Natural killer cell (primary cell): ENCODE data around the gene TEX14. TPM values are rescaled to one million over a fixed set of nuclear protein-coding genes. Genes with fewer than 3 reads are reported as not detected.

ENCODE experiments used
- ATAC-seq, 3 donors: fragments of 150-1000 bp in 2 of 3; fragments of 200-7000 bp in 1 of 3; cut with Tn5 transposase; 1 replicate in 1 of 3; 2 replicates in 2 of 3; pipeline ENCODE4 v1.10.0; 2021; ENCODE audit warnings: mild to moderate bottlenecking in 2 of 3, moderate library complexity in 2 of 3
- DNase-seq, 2 donors: peaks; one replicate each; pipeline versions ENCODE4 v3.0.0 to v3.0.0-alpha.2; 2013 to 2021; ENCODE audit warnings: mixed read lengths in 1 of 2
- H3K27ac ChIP-seq: one replicate; pipeline ENCODE4 v1.5.1; 2013; ENCODE audit warnings: mild to moderate bottlenecking, low read length
- H3K27me3 ChIP-seq: one replicate; pipeline ENCODE4 v1.6.1; 2013; ENCODE audit warnings: low read length; ENCODE audit not compliant: control insufficient read depth, insufficient read depth
- H3K36me3 ChIP-seq: one replicate; pipeline ENCODE4 v1.6.1; 2013; ENCODE audit warnings: low read length; ENCODE audit not compliant: control insufficient read depth, insufficient read depth
- H3K4me1 ChIP-seq: one replicate; pipeline ENCODE4 v1.6.1; 2013; ENCODE audit warnings: low read length; ENCODE audit not compliant: control insufficient read depth, insufficient read depth
- H3K4me3 ChIP-seq: one replicate; pipeline ENCODE4 v1.5.1; 2013; ENCODE audit warnings: low read length
- H3K9me3 ChIP-seq: one replicate; pipeline ENCODE4 v1.6.1; 2013; ENCODE audit warnings: low read length; ENCODE audit not compliant: control insufficient read depth, insufficient read depth
- H3K27ac Mint-ChIP-seq, 2 donors: one replicate each; pipeline ENCODE4 v1.8.0; 2022; ENCODE audit warnings: mild to moderate bottlenecking in 2 of 2, mixed read lengths in 2 of 2, moderate library complexity in 1 of 2
- H3K27me3 Mint-ChIP-seq, 2 donors: one replicate each; pipeline ENCODE4 v1.8.0; 2022; ENCODE audit warnings: low read depth in 2 of 2, mixed read lengths in 2 of 2
- H3K36me3 Mint-ChIP-seq: one replicate; pipeline ENCODE4 v1.8.0; 2022; ENCODE audit warnings: mixed read lengths
- H3K4me1 Mint-ChIP-seq, 2 donors: one replicate each; pipeline ENCODE4 v1.8.0; 2022; ENCODE audit warnings: mixed read lengths in 2 of 2
- H3K4me3 Mint-ChIP-seq: one replicate; pipeline ENCODE4 v1.8.0; 2022; ENCODE audit warnings: mild to moderate bottlenecking, moderate library complexity, mixed read lengths
- H3K9me3 Mint-ChIP-seq, 2 donors: one replicate each; pipeline ENCODE4 v1.8.0; 2022; ENCODE audit warnings: mixed read lengths in 2 of 2
- CTCF ChIP-seq: fragments of 200-600 bp; IDR thresholded peaks from one replicate; pipeline ENCODE4 v1.8.0; 2022; ENCODE audit warnings: antibody characterized with exemption
- WGBS: methylation state at CpG from one replicate; pipeline ENCODE4 v1.1.7; 2013; ENCODE audit warnings: missing lambda C conversion rate; ENCODE audit not compliant: insufficient coverage; 5-methylcytosine and 5-hydroxymethylcytosine counted together
- intact Hi-C: fragments of 100-400 bp; cut with micrococcal nuclease; formaldehyde crosslinking; loops from one replicate; pipeline ENCODE4 v1.14.2; 2022
- total RNA-seq, 4 donors: library from RNA; stranded (reverse); fragments of 120-200 nt in 1 of 4; gene quantifications; one replicate each; pipeline versions ENCODE4 v1.2.3 to v1.2.4, GENCODE V29; 2013 to 2022

The TEX14 gene
- total RNA-seq, 3 donors from 2014 or later (not counting 1 experiment from before 2014, with no cell fraction given) = 0.29 to 1.1 (median 0.89) TPM

- peaks cover 0 to 9% of the 10 kb centered on the region in 2 donors for H3K4me1 Mint-ChIP-seq
- no peak for ATAC-seq
- intact Hi-C loops = no loop called here
Measured at GRCh38 chr17:58677194-58677880, 14.5 kb downstream of the TEX14 start.

GRCh38 chr17:58671969-58672368 is 19.9 kb downstream of the TEX14 start:
- H3K9me3 ChIP-seq = no peaks in the 10 kb centered on the region
- Mint-ChIP-seq H3K27me3 (peaks cover 5 to 24% of the 10 kb centered on the region in 2 donors), H3K4me1 (peaks cover 0 to 1% of the 10 kb centered on the region in 2 donors), H3K27ac (no peak overlapping the region), H3K4me3 (no peak overlapping the region), H3K9me3 (no peaks in the 10 kb centered on the region), H3K36me3 (no peaks in the 10 kb centered on the region)
- no peak for ATAC-seq
- no peak for DNase-seq
- 95% methylated on average over 3 of the region's 3 CpGs for WGBS
- H3K27ac ChIP-seq = no peak overlapping the region
- H3K4me3 ChIP-seq = no peak overlapping the region
- H3K27me3 ChIP-seq = no peaks in the 10 kb centered on the region
- no peaks in the 10 kb centered on the region for H3K36me3 ChIP-seq
- intact Hi-C loops = no loop called here
- no peaks in the 10 kb centered on the region for H3K4me1 ChIP-seq
- no peak for TF ChIP-seq CTCF

More at GRCh38 chr17:58677194-58677880, 14.5 kb downstream of the TEX14 start:
- no peak overlapping the region for H3K4me3 Mint-ChIP-seq
- H3K9me3 Mint-ChIP-seq = no peaks in the 10 kb centered on the region
- no peak overlapping the region for H3K4me3 ChIP-seq
- peaks cover 3% of the 10 kb centered on the region for H3K27me3 ChIP-seq
- H3K27ac ChIP-seq = no peak overlapping the region
- no peaks in the 10 kb centered on the region for H3K36me3 Mint-ChIP-seq
- DNase-seq = no peak
- WGBS = 75% methylated on average over 4 of the region's 4 CpGs
- TF ChIP-seq CTCF = no peak
- no peaks in the 10 kb centered on the region for H3K9me3 ChIP-seq
- H3K4me1 ChIP-seq = no peaks in the 10 kb centered on the region
- no peaks in the 10 kb centered on the region for H3K36me3 ChIP-seq
- H3K27ac Mint-ChIP-seq = no peak overlapping the region
- peaks cover 6 to 7% of the 10 kb centered on the region in 2 donors for H3K27me3 Mint-ChIP-seq

GRCh38 chr17:58669853-58670252 is 22.0 kb downstream of the TEX14 start:
- no peaks in the 10 kb centered on the region for H3K27me3 ChIP-seq
- no peak for TF ChIP-seq CTCF
- no peaks in the 10 kb centered on the region for H3K4me1 ChIP-seq
- H3K36me3 ChIP-seq = no peaks in the 10 kb centered on the region
- DNase-seq (no peak), ATAC-seq (no peak)
- H3K9me3 Mint-ChIP-seq = no peaks in the 10 kb centered on the region
- no peak overlapping the region for H3K4me3 ChIP-seq
- no peaks in the 10 kb centered on the region for H3K36me3 Mint-ChIP-seq
- no peak overlapping the region for H3K4me3 Mint-ChIP-seq
- intact Hi-C loops = no loop called here
- no peak overlapping the region for H3K27ac ChIP-seq
- H3K9me3 ChIP-seq = no peaks in the 10 kb centered on the region
- H3K4me1 Mint-ChIP-seq = peaks cover 0 to 7% of the 10 kb centered on the region in 2 donors
- 89% methylated on average over 6 of the region's 6 CpGs for WGBS
- peaks cover 10 to 33% of the 10 kb centered on the region in 2 donors for H3K27me3 Mint-ChIP-seq
- no peak overlapping the region for H3K27ac Mint-ChIP-seq

- no peak for TF ChIP-seq CTCF
- H3K36me3 Mint-ChIP-seq = no peaks in the 10 kb centered on the region
Measured at GRCh38 chr17:58668598-58668935, 23.3 kb downstream of the TEX14 start.

More at GRCh38 chr17:58668598-58668935, 23.3 kb downstream of the TEX14 start:
- H3K27me3 Mint-ChIP-seq = peaks cover 13 to 33% of the 10 kb centered on the region in 2 donors
- no peaks in the 10 kb centered on the region for H3K9me3 ChIP-seq
- H3K36me3 ChIP-seq = no peaks in the 10 kb centered on the region
- WGBS = 88% methylated on average over 1 of the region's 2 CpGs
- H3K4me1 ChIP-seq = no peaks in the 10 kb centered on the region
- no peak overlapping the region for H3K27ac Mint-ChIP-seq
- no peak overlapping the region for H3K4me3 Mint-ChIP-seq
- ATAC-seq = no peak
- no peaks in the 10 kb centered on the region for H3K9me3 Mint-ChIP-seq
- no peaks in the 10 kb centered on the region for H3K27me3 ChIP-seq
- intact Hi-C loops = no loop called here
- H3K4me3 ChIP-seq = no peak overlapping the region
- no peak overlapping the region for H3K27ac ChIP-seq
- DNase-seq = no peak
- H3K4me1 Mint-ChIP-seq = peaks cover 0 to 7% of the 10 kb centered on the region in 2 donors
